ENCODE measurements around the gene BUB1. TPM values are rescaled to one million over a fixed set of nuclear protein-coding genes. Genes with fewer than 3 reads are reported as not detected.
"Not testable (repeated sequence)": the region's sequence is repeated elsewhere in the genome, so short reads cannot be mapped to it uniquely, and the experiment has no call there.

Gene BUB1
- total and polyA plus RNA-seq, 2 of the 8 experiments (the other 6 are each of a cell fraction or from before 2014, with no cell fraction given) = 48.4 to 113 TPM

DNA sequence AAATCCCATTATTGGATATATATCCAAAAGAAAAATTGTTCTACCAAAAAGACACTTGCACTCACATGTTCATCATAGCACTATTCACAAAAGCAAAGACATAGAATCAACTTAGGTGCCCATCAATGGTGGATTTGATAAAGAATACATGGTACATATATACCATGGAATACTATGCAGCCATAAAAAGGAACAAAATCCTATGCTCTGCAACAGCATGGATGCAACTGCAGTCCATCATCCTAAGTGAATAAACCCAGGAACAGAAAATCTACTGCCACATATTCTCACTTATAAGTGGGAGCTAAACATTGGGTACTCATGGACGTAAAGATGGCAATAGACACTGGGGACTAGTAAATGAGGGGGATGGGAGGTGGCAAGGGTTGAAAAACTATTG, 50.5 kb downstream of the BUB1 start:
- H3K4me1 ChIP-seq (replicated peaks in 1 of 4; ENCODE audit: control insufficient read depth in 3 of 4, insufficient read depth in 4 of 4, low read length in 3 of 4); H3K23ac ChIP-seq (ENCODE audit: insufficient read length); H2BK12ac ChIP-seq (ENCODE audit: low read depth, low read length); H3K23me2 ChIP-seq (ENCODE audit: low read depth, low read length); POLR2A ChIA-PET (ENCODE audit: partially characterized antibody); H4K5ac ChIP-seq (ENCODE audit: insufficient read length, low read depth, low read length); FAIRE-seq; H3K9me3 ChIP-seq (ENCODE audit: insufficient read depth in 2 of 2, low read depth in 1 of 2, low read length in 1 of 2); H3K27ac ChIP-seq (ENCODE audit: low read depth, low read length); H3K79me2 ChIP-seq (ENCODE audit: control insufficient read depth in 1 of 2, insufficient read depth in 2 of 2, low read length in 2 of 2); H3K27me3 ChIP-seq (replicated peaks in 1 of 4; ENCODE audit: control insufficient read depth in 3 of 4, extremely low read depth in 1 of 4, insufficient read depth in 3 of 4, low read length in 3 of 4); H4K8ac ChIP-seq (ENCODE audit: extremely low read depth, insufficient read depth, low read length); H4K20me1 ChIP-seq (replicated peaks in 1 of 2; ENCODE audit: control insufficient read depth in 1 of 2, insufficient read depth in 2 of 2, low read length in 2 of 2); H2BK5ac ChIP-seq (ENCODE audit: low read depth, low read length); DNase-seq (ENCODE audit: low read depth in 1 of 2, low spot score in 2 of 2); H3K4me2 ChIP-seq (ENCODE audit: insufficient read depth in 1 of 2, low read depth in 2 of 2, low read length in 2 of 2); H3K4ac ChIP-seq (replicated peaks; ENCODE audit: insufficient read length, low read depth, low read length); H2AFZ ChIP-seq (ENCODE audit: low read length); H2AK5ac ChIP-seq (ENCODE audit: low read depth, low read length); H3K18ac ChIP-seq (ENCODE audit: extremely low read depth, low read length); H2BK20ac ChIP-seq (ENCODE audit: low read length); H2BK15ac ChIP-seq (ENCODE audit: low read length); H3K4me3 ChIP-seq (ENCODE audit: extremely low read depth in 1 of 4, insufficient read depth in 2 of 4, low read depth in 3 of 4, low read length in 4 of 4); H3K56ac ChIP-seq (replicated peaks; ENCODE audit: insufficient read length, low read depth, low read length); CTCF ChIA-PET (ENCODE audit: partially characterized antibody); H3K9ac ChIP-seq (replicated peaks in 1 of 4; ENCODE audit: extremely low read depth in 1 of 4, low read depth in 3 of 4, low read length in 3 of 4); H3K79me1 ChIP-seq (ENCODE audit: low read depth, low read length); H3K36me3 ChIP-seq (ENCODE audit: control insufficient read depth in 2 of 4, insufficient read depth in 4 of 4, low read length in 3 of 4); H4K91ac ChIP-seq (replicated peaks; ENCODE audit: insufficient read length, low read length); H3K14ac ChIP-seq (ENCODE audit: insufficient read length); H2BK120ac ChIP-seq (replicated peaks; ENCODE audit: low read depth, low read length): not testable (repeated sequence)
- 86% methylated on average over 1 of the region's 1 CpG; no CpG with 5 or more reads in 1 of the 2 experiments for WGBS, 2 experiments (ENCODE audit: extremely low coverage in 1 of 2, insufficient coverage in 1 of 2, insufficient read length in 1 of 2, insufficient replicate concordance in 2 of 2, low coverage in 1 of 2, low lambda C conversion rate in 2 of 2, missing lambda C conversion rate in 1 of 2)

DNA sequence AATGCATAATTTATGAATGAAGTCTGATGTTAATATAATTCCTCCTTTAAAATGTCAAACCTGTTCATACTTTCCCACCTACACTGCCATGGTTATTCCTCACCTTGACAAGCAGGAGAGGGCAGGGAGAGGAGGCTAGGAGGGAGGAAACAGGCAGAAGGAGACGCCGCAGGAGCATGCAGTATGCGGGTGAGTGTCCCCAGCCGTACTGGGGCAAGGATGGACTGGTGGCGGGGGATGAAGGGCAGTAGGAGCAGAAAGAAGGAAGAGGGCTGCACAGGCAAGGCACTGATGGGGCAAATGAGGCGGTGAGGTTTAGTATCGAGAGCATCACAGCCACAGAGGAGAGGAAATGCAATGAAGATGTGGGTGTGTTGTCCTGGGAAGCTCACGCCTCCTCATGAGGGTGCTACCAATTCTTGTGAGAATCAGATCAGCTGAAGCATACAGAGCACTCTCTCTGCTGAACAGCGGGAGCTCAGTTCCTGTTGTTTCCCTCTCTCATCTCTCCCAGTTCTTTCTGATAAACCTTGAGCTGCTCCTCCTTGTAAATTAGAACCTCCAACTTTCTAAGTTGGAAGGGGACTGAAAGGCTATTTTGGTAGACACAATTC, 58.4 kb downstream of the BUB1 start:
- H4K8ac ChIP-seq (ENCODE audit: extremely low read depth, insufficient read depth, low read length); H3K9ac ChIP-seq (replicated peaks in 1 of 4; ENCODE audit: extremely low read depth in 1 of 4, low read depth in 3 of 4, low read length in 3 of 4); H3K4me2 ChIP-seq (ENCODE audit: insufficient read depth in 1 of 2, low read depth in 2 of 2, low read length in 2 of 2); H3K14ac ChIP-seq (ENCODE audit: insufficient read length); H2BK15ac ChIP-seq (ENCODE audit: low read length); H3K4ac ChIP-seq (replicated peaks; ENCODE audit: insufficient read length, low read depth, low read length); H2BK5ac ChIP-seq (ENCODE audit: low read depth, low read length); H3K79me1 ChIP-seq (ENCODE audit: low read depth, low read length); H3K4me1 ChIP-seq (replicated peaks in 1 of 4; ENCODE audit: control insufficient read depth in 3 of 4, insufficient read depth in 4 of 4, low read length in 3 of 4); H3K23ac ChIP-seq (ENCODE audit: insufficient read length); H3K23me2 ChIP-seq (ENCODE audit: low read depth, low read length); H2BK120ac ChIP-seq (replicated peaks; ENCODE audit: low read depth, low read length); H3K79me2 ChIP-seq (ENCODE audit: control insufficient read depth in 1 of 2, insufficient read depth in 2 of 2, low read length in 2 of 2); H2BK12ac ChIP-seq (ENCODE audit: low read depth, low read length); H4K91ac ChIP-seq (replicated peaks; ENCODE audit: insufficient read length, low read length); H2BK20ac ChIP-seq (ENCODE audit: low read length); H2AFZ ChIP-seq (ENCODE audit: low read length); H3K36me3 ChIP-seq (ENCODE audit: control insufficient read depth in 2 of 4, insufficient read depth in 4 of 4, low read length in 3 of 4); POLR2A ChIA-PET (ENCODE audit: partially characterized antibody); H3K18ac ChIP-seq (ENCODE audit: extremely low read depth, low read length); H3K4me3 ChIP-seq (ENCODE audit: extremely low read depth in 1 of 4, insufficient read depth in 2 of 4, low read depth in 3 of 4, low read length in 4 of 4); H3K56ac ChIP-seq (replicated peaks; ENCODE audit: insufficient read length, low read depth, low read length); H3K27me3 ChIP-seq (replicated peaks in 1 of 4; ENCODE audit: control insufficient read depth in 3 of 4, extremely low read depth in 1 of 4, insufficient read depth in 3 of 4, low read length in 3 of 4); H2AK5ac ChIP-seq (ENCODE audit: low read depth, low read length); H3K9me3 ChIP-seq (ENCODE audit: insufficient read depth in 2 of 2, low read depth in 1 of 2, low read length in 1 of 2); DNase-seq (ENCODE audit: low read depth in 1 of 2, low spot score in 2 of 2); CTCF ChIA-PET (ENCODE audit: partially characterized antibody); FAIRE-seq; H3K27ac ChIP-seq (ENCODE audit: low read depth, low read length); H4K5ac ChIP-seq (ENCODE audit: insufficient read length, low read depth, low read length); H4K20me1 ChIP-seq (replicated peaks in 1 of 2; ENCODE audit: control insufficient read depth in 1 of 2, insufficient read depth in 2 of 2, low read length in 2 of 2): not testable (repeated sequence)
- 89% methylated on average over 1 of the region's 9 CpGs; no CpG with 5 or more reads in 1 of the 2 experiments for WGBS, 2 experiments (ENCODE audit: extremely low coverage in 1 of 2, insufficient coverage in 1 of 2, insufficient read length in 1 of 2, insufficient replicate concordance in 2 of 2, low coverage in 1 of 2, low lambda C conversion rate in 2 of 2, missing lambda C conversion rate in 1 of 2)
